LHCN-M2 (cell line): ENCODE measurements around the gene DPF3. TPM values are rescaled to one million over a fixed set of nuclear protein-coding genes. Genes with fewer than 3 reads are reported as not detected.

Source experiments
- DNase-seq: peaks from one replicate; pipeline ENCODE4 v3.0.0-alpha.2; 2012; ENCODE audit warnings: low read depth
- total RNA-seq: library from RNA; depleted of rRNA; stranded (reverse); fragments of >200 nt; gene quantifications from 2 replicates; pipeline ENCODE4 v1.2.3, GENCODE V29; 2014

DPF3 gene
- total RNA-seq, 1 experiment from 2014 or later, result 9.5 TPM

- DNase-seq, result no peak
These were observed 210.1 kb downstream of the DPF3 start for GRCh38 chr14:72683787-72684186.

DNA sequence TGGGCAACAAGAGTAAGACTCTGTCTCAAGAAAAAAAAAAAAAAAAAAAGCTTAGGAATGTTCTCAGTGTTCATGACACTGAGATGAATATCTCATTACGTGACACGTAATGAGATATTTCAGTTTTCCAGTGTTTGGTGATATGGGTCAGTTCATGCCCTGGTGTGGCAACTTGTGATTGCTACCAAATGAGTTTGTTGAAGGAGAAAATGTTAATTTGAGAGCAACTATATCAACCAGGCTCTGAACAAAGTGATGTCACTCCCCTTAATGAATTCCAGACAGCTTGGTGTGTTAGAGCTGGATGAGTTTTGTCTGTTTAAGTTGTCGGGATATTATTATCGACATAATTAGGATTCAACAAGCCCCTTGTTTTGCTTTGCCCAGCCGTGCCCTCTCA is 211.7 kb downstream of the DPF3 start:
- DNase-seq, result peak; percentile 52

DNA sequence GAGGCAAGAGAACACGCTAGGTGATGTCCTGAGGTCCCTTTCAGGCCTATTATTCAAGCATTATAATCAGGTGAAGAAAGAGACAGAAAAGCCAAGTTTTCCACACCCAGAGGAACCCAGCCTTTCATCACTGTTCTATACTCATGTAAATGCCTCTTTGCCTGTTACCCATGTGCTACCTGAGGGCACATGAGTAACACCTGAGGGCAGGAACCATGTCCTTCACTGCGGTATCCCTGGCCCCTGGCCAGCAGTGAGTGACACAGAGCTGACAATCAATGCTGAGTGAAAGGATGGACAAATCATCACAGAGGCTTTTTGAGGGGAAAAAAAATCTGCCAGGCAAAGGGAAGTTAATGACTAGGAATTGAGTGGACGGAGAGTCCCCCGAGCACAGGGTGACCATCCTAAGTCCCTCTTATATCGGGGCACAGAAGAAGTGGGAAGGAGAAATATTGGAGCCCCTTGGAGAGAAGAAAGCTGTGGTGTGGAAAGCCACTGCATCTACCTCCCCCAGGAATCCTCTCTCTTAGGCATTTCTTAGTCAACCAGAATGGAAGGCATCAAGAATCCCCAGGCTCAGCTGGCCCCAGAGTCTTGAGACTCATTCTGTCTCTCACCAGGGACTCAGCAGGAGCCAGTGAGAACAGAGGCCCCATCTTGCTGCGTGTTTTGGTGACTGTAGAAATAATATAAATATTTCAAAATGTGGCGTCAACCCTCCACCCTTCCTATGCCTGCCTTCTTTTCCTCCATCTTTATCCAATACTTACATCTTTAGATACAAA is 212.9 kb downstream of the DPF3 start:
- no peak for DNase-seq

DNA sequence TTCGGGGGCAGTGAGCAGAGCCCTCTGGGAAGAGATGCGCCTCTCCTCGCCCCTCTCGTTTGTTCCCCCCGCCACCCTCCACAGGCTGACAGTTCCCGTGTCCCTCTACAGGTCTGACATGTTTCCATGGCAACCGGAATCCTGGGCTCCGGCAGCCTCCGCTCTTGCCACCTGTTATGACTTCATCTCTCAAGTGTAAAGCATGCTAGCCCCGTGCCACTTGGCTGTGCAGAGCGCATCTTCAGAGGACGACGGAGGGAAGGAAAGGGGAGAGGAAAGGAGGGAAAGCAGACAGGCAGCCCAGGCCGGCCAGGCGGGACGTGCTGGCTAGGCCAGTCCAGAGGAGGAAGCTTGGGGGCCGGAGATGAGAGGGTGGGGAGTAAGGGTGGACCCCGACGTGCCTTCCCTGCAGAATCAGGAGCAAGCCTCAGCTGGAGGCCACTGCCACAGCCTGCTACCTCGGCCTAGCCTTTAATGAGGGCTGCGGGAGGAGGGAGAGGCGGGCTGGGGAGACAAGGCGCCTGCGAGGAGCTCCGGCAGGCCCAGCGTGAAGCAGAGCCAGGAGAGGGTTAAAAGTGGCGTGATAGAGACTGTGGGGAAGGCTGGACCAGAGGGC is 214.3 kb downstream of the DPF3 start:
- DNase-seq, result no peak

- no peak for DNase-seq
These were observed 214.8 kb downstream of the DPF3 start for GRCh38 chr14:72679141-72679535.

DNA sequence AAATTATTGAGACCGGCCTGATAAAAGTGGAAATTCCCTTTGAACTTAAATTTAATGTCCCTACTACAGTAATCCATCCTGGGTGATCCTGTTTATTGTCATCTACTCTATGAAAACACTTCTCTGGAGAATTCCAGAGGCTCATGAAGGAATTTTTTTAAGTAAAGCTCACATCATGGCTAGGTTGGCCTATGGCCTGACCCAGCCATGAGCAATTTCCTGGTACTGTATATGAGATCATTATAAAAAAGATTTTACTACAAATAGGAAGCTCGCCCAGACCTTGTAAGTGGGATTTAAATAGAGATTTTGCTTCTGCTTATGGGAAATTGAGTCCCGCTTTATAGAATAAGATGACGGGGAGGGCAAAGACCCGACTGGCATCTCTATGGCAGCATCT is 215.5 kb downstream of the DPF3 start:
- DNase-seq, result no peak

GRCh38 chr14:72677664-72678063 is 216.2 kb downstream of the DPF3 start:
- DNase-seq, result peak; percentile 39

DNA sequence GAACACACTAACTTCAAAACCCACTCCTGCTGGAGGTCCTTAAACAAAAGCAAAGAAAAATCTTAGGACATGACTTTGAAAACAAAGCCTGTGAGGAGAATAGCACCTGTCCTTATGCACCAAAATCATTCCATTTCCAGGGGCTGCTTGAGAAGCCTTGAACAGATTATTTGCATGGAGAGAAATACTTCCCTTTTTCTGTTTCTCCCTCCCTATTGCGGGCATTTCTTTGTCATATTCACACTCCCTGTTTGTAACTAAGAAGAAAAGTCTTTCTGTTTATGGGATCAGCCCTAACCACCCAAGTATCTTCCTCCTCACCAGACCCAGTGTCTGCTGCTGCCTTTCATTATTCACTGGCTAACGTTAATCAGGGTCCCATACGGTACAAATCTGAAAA is 218.8 kb downstream of the DPF3 start:
- no peak for DNase-seq

DNA sequence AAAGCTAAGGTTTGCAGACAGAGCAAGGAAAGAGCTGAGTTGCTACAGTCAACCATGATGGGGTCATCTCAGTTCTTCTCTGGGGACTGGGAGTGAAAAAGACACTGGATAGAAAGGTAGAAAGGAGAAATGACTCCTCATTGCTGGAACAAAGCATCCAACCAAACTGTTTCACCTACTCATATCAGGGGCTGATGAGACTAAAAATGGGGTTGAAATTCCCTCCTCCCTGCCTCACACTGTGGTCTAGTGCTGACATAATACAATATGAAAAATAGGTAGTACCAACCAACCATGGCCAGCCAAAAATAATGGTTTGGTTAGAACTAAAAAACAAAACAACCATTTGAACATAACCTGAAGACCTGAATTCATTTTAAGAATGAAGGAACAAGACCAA is 220.7 kb downstream of the DPF3 start:
- DNase-seq, result no peak

- DNase-seq, result peak; percentile 90
These were observed 227.3 kb downstream of the DPF3 start for GRCh38 chr14:72666610-72667009.

DNA sequence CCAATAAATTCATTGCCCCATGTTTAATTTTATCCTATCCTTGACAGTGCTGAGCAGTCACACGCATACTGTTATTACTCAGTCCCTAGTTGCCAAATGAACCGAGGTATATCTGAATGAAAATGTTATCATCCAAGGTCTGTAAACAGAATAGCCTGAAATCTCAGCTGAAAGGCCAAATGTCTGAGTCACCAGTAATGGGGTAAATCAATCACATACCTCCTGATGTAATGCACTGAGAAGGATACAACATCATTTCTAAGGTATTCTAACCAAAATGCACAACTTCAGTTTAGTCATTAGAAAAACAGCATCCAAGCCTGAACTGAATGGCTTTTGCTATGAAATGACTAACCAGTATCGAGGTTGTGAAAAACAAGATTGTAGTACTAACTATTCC is 228.6 kb downstream of the DPF3 start:
- peak; percentile 99 for DNase-seq

GRCh38 chr14:72664651-72665050 is 229.2 kb downstream of the DPF3 start:
- no peak for DNase-seq

GRCh38 chr14:72663956-72664650 is 229.8 kb downstream of the DPF3 start:
- no peak for DNase-seq

- DNase-seq, result no peak
These were observed 230.8 kb downstream of the DPF3 start for GRCh38 chr14:72663076-72663487.

GRCh38 chr14:72662214-72662613 is 231.7 kb downstream of the DPF3 start:
- DNase-seq, result no peak

DNA sequence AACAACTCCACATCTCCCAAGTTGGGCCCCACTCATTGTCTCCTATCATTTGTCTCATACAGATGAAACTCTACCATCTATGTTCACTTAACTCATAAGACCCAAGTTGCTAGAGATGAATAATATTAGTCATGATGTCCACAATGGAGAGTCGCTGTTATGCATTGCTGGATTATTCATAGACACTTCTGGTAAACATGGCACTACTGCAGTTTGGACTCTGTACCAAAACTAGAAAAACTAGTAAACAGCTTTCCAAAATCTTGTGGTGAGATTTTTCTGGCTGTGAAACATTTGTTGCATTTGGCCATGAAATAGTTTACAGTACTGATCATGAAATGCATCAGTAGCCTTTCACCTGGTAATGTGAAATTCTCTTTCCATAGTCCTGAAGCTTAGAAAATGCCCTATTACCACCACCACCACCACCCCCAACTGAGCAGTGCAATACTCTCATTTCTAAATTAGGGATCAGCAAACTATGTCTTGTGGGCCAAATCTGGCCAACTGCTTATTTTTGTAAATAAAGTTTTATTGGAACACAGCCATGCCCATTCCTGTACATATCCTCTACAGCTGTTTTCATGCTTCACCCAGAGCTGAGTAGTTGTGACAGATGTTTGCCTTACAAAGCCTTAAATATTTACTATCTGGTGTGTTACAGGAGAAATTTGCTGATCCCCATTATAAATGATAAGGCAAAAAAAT is 236.5 kb downstream of the DPF3 start:
- DNase-seq, result peak; percentile 95

- DNase-seq, result no peak
These were observed 240.9 kb downstream of the DPF3 start for GRCh38 chr14:72653026-72653425.

DNA sequence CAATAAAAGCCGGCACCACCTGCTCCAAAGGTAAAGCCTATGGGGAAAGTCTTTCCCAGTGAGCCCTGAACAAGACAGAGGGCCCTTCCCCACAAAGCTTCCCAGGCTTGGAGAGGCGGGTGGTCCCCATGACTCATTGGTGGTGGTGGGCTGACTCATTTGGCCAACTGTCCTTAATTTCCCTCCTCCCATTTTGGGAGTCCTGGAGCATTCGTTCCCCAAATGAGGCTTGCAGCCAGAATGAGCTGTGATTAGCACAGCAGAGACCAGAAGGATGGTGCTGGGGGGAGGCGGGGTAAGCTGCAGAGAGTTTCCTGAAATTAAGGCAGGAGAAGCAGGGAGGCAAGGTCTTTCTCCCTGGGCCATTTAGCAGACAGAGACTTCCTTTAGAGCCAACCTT is 241.7 kb downstream of the DPF3 start:
- peak; percentile 40 for DNase-seq

DNA sequence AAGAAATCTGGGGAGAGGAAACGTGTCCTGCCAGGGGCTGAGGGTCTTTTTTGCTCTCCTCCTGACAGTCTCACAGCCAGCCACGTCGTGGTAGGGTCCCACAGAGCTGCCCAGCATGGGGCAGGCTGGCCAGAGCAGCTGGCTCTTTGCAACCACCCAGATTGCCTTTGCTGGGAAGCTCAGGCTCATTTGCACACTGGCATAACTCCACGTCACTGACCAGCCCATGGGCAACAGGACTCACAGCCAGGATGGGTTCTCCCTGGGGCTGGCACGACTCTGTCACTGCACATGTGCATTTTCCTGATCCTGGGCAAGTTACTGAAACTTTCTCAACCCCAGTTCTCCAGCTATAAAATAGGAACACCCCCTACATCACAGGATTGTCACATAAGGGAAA is 242.2 kb downstream of the DPF3 start:
- no peak for DNase-seq

GRCh38 chr14:72651081-72651480 is 242.8 kb downstream of the DPF3 start:
- no peak for DNase-seq

DNA sequence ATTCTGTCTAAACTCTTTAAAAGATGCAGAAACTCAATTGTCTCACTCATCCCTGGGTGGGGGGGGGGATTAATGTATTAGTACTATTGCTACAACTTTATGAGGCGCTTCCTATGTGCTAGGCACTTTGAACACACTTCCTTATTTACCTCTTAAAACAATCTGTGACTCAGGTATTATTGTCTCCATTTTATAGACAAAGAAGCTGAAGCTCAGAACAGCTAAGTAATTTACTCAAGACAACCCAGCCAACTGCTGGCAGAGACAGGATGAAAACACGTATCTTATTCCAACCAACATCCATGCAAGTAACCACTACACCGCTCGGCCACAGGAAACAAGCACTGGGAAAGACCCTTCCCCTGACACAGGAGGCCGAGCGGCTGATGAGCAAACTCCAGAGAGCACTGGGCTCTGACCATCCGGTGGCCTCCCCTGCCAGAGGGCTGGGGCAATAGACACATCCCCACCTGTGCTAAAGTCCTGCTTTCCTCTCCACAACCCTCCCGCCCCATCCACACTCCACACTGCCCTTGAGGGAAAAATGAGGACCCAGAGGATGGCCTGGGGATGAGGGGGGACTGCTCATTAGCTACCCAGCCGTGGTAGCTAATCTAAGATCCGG is 244.2 kb downstream of the DPF3 start:
- no peak for DNase-seq

GRCh38 chr14:72647782-72648181 is 246.1 kb downstream of the DPF3 start:
- no peak for DNase-seq
